ENCODE measurements around the gene EEFSEC. TPM values are rescaled to one million over a fixed set of nuclear protein-coding genes. Genes with fewer than 3 reads are reported as not detected.

Gene EEFSEC
- total and polyA plus RNA-seq, 2 experiments from 2014 or later, result 26.7 to 47.9 TPM

DNA sequence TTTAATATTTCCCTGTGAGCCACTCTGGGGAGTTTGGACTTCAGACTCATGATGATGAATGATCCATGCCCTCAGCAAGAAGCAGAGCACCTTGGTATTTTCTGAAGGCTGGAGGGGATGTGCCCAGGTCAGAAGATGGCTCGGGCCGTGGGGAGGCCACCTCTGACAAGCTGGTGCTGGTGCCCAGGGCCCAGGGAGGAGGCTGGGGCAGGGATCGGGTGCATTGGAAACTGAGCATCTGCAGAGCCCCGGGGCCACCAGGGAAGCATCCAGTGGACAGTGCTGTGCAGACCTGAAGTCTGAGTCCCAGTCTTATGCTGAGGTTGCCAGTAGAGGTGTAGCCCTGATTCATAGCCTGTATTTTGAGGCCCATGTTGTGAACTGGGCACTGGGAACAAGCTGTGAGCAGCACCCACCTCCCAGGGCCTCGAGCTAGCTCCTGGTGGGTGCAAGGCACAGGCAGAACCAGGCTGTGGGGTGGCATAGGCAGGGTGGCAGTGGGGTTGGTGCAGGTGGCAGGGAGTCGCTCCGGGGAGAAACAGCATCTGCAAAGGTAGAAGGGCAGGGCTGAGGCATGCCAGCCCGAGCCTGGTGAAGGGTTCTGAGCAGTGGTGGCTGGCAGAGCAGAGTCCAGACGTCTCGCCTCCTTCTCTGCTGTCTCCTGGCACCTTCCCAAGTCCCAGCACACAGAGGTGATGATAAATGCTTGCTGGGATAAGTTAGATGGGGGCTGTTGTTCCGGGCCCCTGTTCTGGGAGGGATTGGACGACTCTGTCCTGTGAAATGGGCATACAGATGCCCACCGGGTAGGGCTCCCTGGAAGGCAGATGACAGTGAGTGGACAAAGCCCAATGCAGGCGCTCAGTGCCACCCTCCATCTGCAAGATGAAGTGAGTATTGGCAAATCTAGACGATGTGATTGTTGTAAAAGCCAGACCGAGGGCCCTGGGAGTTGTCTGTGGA is 302.8 kb downstream of the EEFSEC start:
- Histone ChIP-seq H3K4me3 (no peak overlapping the region), H3K9me3 (ENCODE audit: low read depth) (no peaks in the 10 kb centered on the region), H3K27me3 (peaks cover 7% of the 10 kb centered on the region), H3K27ac (no peak overlapping the region), H3K36me3 (no peaks in the 10 kb centered on the region), H3K4me1 (ENCODE audit: low read depth) (no peaks in the 10 kb centered on the region)
- TF ChIP-seq, protein P1, sequence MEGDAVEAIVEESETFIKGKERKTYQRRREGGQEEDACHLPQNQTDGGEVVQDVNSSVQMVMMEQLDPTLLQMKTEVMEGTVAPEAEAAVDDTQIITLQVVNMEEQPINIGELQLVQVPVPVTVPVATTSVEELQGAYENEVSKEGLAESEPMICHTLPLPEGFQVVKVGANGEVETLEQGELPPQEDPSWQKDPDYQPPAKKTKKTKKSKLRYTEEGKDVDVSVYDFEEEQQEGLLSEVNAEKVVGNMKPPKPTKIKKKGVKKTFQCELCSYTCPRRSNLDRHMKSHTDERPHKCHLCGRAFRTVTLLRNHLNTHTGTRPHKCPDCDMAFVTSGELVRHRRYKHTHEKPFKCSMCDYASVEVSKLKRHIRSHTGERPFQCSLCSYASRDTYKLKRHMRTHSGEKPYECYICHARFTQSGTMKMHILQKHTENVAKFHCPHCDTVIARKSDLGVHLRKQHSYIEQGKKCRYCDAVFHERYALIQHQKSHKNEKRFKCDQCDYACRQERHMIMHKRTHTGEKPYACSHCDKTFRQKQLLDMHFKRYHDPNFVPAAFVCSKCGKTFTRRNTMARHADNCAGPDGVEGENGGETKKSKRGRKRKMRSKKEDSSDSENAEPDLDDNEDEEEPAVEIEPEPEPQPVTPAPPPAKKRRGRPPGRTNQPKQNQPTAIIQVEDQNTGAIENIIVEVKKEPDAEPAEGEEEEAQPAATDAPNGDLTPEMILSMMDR (IDR thresholded peaks at IDR 0.05; ENCODE audit: low read depth, low read length), result no peak
- DNase-seq (ENCODE audit: low read depth in 1 of 2, low spot score in 1 of 2), result no peak

GRCh38 chr3:128456776-128457715 is 303.8 kb downstream of the EEFSEC start:
- H3K4me1 ChIP-seq (ENCODE audit: low read depth), result no peaks in the 10 kb centered on the region
- DNase-seq (ENCODE audit: low read depth in 1 of 2, low spot score in 1 of 2), result no peak
- no peaks in the 10 kb centered on the region for H3K9me3 ChIP-seq (ENCODE audit: low read depth)
- H3K27ac ChIP-seq, result no peak overlapping the region
- TF ChIP-seq, protein P1 (IDR thresholded peaks at IDR 0.05; ENCODE audit: low read depth, low read length), result no peak
- no peak overlapping the region for H3K4me3 ChIP-seq
- H3K27me3 ChIP-seq, result peaks cover 7% of the 10 kb centered on the region
- no peaks in the 10 kb centered on the region for H3K36me3 ChIP-seq

DNA sequence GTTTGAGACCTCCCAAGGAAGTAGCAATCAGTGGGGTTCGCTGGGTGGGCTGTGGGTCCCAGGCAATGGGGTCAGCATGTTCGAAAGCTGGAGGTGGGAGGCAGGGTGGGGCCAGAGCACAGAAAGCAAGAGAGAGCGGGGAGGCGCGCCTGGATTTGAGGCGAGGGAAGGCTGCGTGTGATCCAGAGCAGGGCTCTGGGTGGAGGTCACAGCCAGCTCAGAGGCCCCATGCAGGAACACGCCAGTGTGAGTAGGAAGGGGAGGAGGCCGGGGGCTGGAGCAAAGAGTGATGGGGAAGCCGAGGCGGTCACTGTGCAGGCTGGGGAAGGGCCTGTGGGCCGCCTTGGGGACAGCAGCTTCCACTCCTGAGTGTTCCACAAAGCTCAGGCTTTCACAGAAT is 304.7 kb downstream of the EEFSEC start:
- Histone ChIP-seq H3K4me3 (no peak overlapping the region), H3K27me3 (peaks cover 7% of the 10 kb centered on the region), H3K36me3 (no peaks in the 10 kb centered on the region), H3K4me1 (ENCODE audit: low read depth) (no peaks in the 10 kb centered on the region), H3K27ac (no peak overlapping the region), H3K9me3 (ENCODE audit: low read depth) (no peaks in the 10 kb centered on the region)
- DNase-seq (ENCODE audit: low read depth in 1 of 2, low spot score in 1 of 2), result no peak
- TF ChIP-seq, protein P1 (IDR thresholded peaks at IDR 0.05; ENCODE audit: low read depth, low read length), result no peak

Other genes starting within 250 kb of the EEFSEC start
- gene KBTBD12, start 238.2 kb upstream of the EEFSEC start, total RNA-seq, result 0.14 and 0.66 TPM in 2 replicates
- 0.02 and 0.91 TPM in 2 replicates for gene KBTBD12, start 238.2 kb upstream of the EEFSEC start, polyA plus RNA-seq
- 92.4 and 125 TPM in 2 replicates for gene SEC61A1, start 101.0 kb upstream of the EEFSEC start, total RNA-seq
- 95.1 and 133 TPM in 2 replicates for gene SEC61A1, start 101.0 kb upstream of the EEFSEC start, polyA plus RNA-seq
- gene RUVBL1, start 29.7 kb upstream of the EEFSEC start, total RNA-seq, result 81.7 and 83.1 TPM in 2 replicates
- 94.2 and 95.2 TPM in 2 replicates for gene RUVBL1, start 29.7 kb upstream of the EEFSEC start, polyA plus RNA-seq

All from cardiac muscle cell (in vitro differentiated cells and primary cell).